ENCODE data around the gene PIGR. TPM values are rescaled to one million over a fixed set of nuclear protein-coding genes. Genes with fewer than 3 reads are reported as not detected.
A peak's percentile ranks its signal among the peaks of the same experiment; 100 is the strongest.

The PIGR gene
- total and polyA plus RNA-seq, 10 of the 15 experiments (the other 5 are each of a cell fraction or from before 2014, with no cell fraction given) = 0.96 to 7.6 (median 1.8) TPM

DNA sequence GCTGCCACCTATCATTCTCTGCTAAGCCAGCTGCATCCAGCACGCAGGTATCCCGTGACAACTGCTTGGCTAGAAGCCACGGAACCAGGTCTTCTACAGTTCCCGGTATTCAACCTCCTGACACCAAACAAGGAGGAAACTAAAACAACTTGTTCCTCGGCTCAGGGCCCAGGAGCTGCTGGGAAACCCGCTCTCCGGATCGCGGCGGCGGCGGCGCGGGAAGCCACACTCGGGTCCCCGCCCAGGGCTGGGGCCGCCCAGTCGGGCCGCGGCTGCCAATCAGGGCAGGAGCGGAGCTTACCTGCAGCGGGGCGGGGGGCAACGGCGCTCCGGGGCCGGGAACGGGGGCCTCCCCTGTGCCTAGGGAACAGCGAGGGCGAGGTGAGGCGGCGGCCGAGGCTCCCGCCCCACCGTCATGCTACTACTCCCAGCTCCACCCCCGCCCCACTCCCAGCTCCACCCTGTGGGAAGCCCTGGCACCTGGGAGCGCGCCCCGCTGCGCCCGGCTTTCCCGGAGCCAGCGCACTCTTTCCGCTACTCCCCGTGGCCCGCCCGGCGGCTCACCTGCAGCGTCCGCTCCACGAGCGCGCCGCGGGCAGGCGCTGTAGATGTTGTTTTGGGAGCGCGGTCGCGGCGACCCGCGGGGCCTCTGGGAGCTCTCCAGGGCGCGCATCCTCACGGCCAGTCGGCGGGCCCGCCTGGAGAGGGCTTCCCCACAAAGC is 36.9 kb downstream of the PIGR start:
- ChIA-PET POLR2A (interaction anchor here (0.5 to 1.1 kb wide), 4 partner anchors 13 to 113 kb away, joined by 3 to 6 read pairs (median 4); partner anchors contain the start of gene FCMR), RAD21 (ENCODE audit: unreplicated experiment) (interaction anchor here (0.7 to 1.8 kb wide), 8 partner anchors 21 to 175 kb away, joined by 3 to 10 read pairs (median 4); no protein-coding TSS in a partner anchor), CTCF (interaction anchor here (0.7 to 5.9 kb wide), 27 partner anchors 13 to 274 kb away, joined by 3 to 59 read pairs (median 4); partner anchors contain the start of genes DYRK3, FCMR and IL20), SMC1A (ENCODE audit: uncharacterized antibody, unreplicated experiment) (interaction anchor here (0.7 to 2.8 kb wide), 18 partner anchors 8 to 190 kb away, joined by 3 to 11 read pairs (median 5); partner anchors contain the start of gene IL20)
- no peak overlapping the region for H3K9ac ChIP-seq (ENCODE audit: control insufficient read depth, insufficient read depth, low read length)
- DNase-seq (ENCODE audit: low read depth, low spot score) (no peak), FAIRE-seq (no peak), ATAC-seq (no peak; the same call in 1 of the 3 replicates)
- no peak overlapping the region for H2AFZ ChIP-seq (ENCODE audit: control insufficient read depth, low read depth, low read length)
- peak overlapping the region; percentile 71 for H3K4me2 ChIP-seq (ENCODE audit: control insufficient read depth, insufficient read depth)
- peaks cover 29 to 38% of the 10 kb centered on the region in 2 experiments for H3K36me3 ChIP-seq (ENCODE audit: control insufficient read depth in 2 of 2, insufficient read depth in 2 of 2, low read length in 1 of 2)
- in situ Hi-C loops (cut with MboI) (no loop called here), intact Hi-C loops (cut with micrococcal nuclease; ENCODE audit: unreplicated experiment) (no loop called here)
- H4K20me1 ChIP-seq (ENCODE audit: control insufficient read depth, insufficient read depth) = no peaks in the 10 kb centered on the region; the same call in 1 of the 2 replicates
- TF ChIP-seq EGR1 (IDR thresholded peaks at IDR 0.05; ENCODE audit: borderline replicate concordance in 1 of 2, low read depth in 2 of 2, low read length in 2 of 2) = 0 out of 3 replicates have a peak, but pooled peaks of 1 of the 2 experiments have one; percentile 5
- TF ChIP-seq TARDBP (IDR thresholded peaks at IDR 0.05; ENCODE audit: borderline replicate concordance) = no peak
- peak; percentile 12; the same call in 1 of the 2 replicates for TF ChIP-seq PKNOX1 (IDR thresholded peaks at IDR 0.05)
- TF ChIP-seq POLR2A (IDR thresholded peaks at IDR 0.05; ENCODE audit: low read depth, low read length) = 0 out of 2 replicates have a peak, but pooled peaks have one; percentile 1
- no peak for TF ChIP-seq NFIC (IDR thresholded peaks at IDR 0.05; ENCODE audit: low read depth, low read length)
- H3K27me3 ChIP-seq (replicated peaks in 1 of 2; ENCODE audit: control insufficient read depth in 2 of 2, insufficient read depth in 2 of 2, low read length in 1 of 2) = no peaks in the 10 kb centered on the region
- H3K4me3 ChIP-seq = peak overlapping the region; percentile 19; the same call in 1 of the 2 replicates
- peaks cover 16% of the 10 kb centered on the region for H3K4me1 ChIP-seq (ENCODE audit: control insufficient read depth, insufficient read depth, low read length)
- no TSS peak for BruUV-seq (replicated peaks)
- H3K79me2 ChIP-seq (ENCODE audit: control insufficient read depth, insufficient read depth, low read length) = peaks cover 12% of the 10 kb centered on the region
- WGBS (ENCODE audit: insufficient coverage, insufficient replicate concordance, low lambda C conversion rate, missing lambda C conversion rate) = 43% methylated on average over 34 of the region's 69 CpGs
- no peaks in the 10 kb centered on the region for H3K9me3 ChIP-seq (replicated peaks; ENCODE audit: control insufficient read depth, insufficient read depth, low read length)
- H3K27ac ChIP-seq (ENCODE audit: control insufficient read depth, insufficient read depth) = no peak overlapping the region
